Fibroblast of villous mesenchyme (primary cell): ENCODE results near the gene NOL9. TPM values are rescaled to one million over a fixed set of nuclear protein-coding genes. Genes with fewer than 3 reads are reported as not detected.
A peak's percentile ranks its signal among the peaks of the same experiment; 100 is the strongest.

ENCODE experiments used
- DNase-seq: peaks from one replicate; pipeline ENCODE4 v3.0.0-alpha.2; 2010; ENCODE audit warnings: low read depth
- H3K4me3 ChIP-seq: 2 replicates; pipeline ENCODE4 v1.5.1; 2011; ENCODE audit warnings: low read depth, mild to moderate bottlenecking, low read length
- total RNA-seq: library from RNA; depleted of rRNA; stranded (reverse); fragments of >200 nt; gene quantifications from 2 replicates; pipeline ENCODE4 v1.2.3, GENCODE V29; 2012
- TF ChIP-seq, protein P1 (sequence below): IDR thresholded peaks from 2 replicates; pipeline ENCODE4 v1.5.1; 2012; ENCODE audit warnings: low read depth, mild to moderate bottlenecking, low read length; ENCODE audit not compliant: insufficient read depth

The NOL9 gene
- total RNA-seq, 1 donor = 39.3 TPM

DNA sequence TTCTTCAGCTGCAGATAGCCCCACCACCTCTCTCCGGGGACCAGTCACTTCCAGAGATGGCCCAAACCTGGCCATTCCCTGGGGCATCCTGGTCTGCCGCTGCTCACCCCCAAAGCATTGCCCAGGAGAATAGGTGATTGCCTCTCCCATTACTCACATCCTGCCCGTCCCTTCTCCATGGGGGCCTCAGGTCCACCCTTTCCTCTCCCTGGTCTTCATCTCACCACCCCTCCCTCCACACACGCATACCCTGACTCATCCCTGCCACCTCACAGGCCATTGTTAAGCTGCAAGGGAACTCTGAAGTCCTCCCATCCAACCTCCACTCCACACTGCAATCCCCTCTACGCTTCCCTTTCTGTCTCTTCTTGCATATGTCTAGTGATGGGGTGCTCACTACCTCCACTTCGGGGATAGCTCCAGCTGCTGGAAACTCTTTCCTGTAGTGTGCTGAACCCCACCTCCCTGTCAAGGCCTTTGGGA lies 62.8 kb downstream of the NOL9 start, which contains the start of gene PLEKHG5:
Gene PLEKHG5 (minus strand): TSS at position 188 of the 483 bp plus-strand sequence. CDS start 14,096 bp downstream, outside the sequence.
- no peak for DNase-seq
- peak within 1 kb of the TSS; percentile 89 for H3K4me3 ChIP-seq
- TF ChIP-seq, protein P1, sequence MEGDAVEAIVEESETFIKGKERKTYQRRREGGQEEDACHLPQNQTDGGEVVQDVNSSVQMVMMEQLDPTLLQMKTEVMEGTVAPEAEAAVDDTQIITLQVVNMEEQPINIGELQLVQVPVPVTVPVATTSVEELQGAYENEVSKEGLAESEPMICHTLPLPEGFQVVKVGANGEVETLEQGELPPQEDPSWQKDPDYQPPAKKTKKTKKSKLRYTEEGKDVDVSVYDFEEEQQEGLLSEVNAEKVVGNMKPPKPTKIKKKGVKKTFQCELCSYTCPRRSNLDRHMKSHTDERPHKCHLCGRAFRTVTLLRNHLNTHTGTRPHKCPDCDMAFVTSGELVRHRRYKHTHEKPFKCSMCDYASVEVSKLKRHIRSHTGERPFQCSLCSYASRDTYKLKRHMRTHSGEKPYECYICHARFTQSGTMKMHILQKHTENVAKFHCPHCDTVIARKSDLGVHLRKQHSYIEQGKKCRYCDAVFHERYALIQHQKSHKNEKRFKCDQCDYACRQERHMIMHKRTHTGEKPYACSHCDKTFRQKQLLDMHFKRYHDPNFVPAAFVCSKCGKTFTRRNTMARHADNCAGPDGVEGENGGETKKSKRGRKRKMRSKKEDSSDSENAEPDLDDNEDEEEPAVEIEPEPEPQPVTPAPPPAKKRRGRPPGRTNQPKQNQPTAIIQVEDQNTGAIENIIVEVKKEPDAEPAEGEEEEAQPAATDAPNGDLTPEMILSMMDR = no peak

DNA sequence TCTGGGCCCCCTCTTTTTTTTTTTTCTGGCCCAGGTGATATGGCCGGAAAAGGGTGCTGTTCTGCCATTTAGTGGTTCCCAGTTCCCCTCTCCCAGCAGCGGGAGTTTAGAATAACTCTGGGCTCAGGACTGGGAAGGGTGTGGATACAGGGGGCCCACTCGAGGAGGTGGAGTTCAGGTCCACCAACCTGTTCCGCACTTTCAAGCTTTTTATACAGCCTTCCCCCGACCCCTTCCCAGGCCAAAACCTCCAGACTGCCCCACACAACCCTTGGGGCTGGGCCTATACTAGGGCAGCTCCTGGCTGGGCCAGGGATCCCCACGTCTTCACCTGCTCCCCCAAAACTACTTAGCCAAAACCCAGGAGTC lies 63.2 kb downstream of the NOL9 start:
- peak overlapping the region; percentile 89 for H3K4me3 ChIP-seq
- no peak for DNase-seq
- TF ChIP-seq, protein P1 = no peak

- TF ChIP-seq, protein P1 = no peak
- DNase-seq = peak; percentile 68
- H3K4me3 ChIP-seq = peak overlapping the region; percentile 89
Observed at GRCh38 chr1:6490181-6491080, 63.9 kb downstream of the NOL9 start.

DNA sequence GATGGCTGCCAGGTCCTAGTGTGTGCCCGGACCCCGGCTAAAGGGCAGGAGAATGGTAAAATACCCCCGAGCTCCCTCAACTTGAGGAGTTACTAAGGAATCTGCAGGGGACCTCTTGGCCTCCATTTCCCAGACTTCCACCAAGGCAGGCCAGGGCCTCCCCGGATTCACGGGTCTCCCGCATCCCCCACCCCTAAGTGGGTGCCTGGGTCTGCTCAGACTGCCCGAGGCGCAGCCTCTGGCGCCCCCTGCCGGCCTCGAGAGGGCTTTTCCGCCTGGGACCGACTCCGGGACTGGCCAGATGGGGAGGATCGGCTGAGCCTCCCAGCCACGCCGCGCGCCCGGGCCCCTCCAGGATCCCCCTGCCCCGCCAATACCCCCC lies 64.5 kb downstream of the NOL9 start:
- TF ChIP-seq, protein P1 = peak; percentile 93
- peak overlapping the region; percentile 89 for H3K4me3 ChIP-seq
- DNase-seq = peak; percentile 65

GRCh38 chr1:6489383-6489765 lies 64.9 kb downstream of the NOL9 start:
- TF ChIP-seq, protein P1 = no peak
- no peak for DNase-seq
- H3K4me3 ChIP-seq = no peak overlapping the region

GRCh38 chr1:6488602-6489382 lies 65.5 kb downstream of the NOL9 start:
- no peak overlapping the region for H3K4me3 ChIP-seq
- TF ChIP-seq, protein P1 = no peak
- DNase-seq = no peak
